Epithelial cell of proximal tubule (primary cell): ENCODE results near the gene HSPB9. TPM values are rescaled to one million over a fixed set of nuclear protein-coding genes. Genes with fewer than 3 reads are reported as not detected.

Experiments used
- DNase-seq: peaks from one replicate; pipeline ENCODE4 v3.0.0-alpha.2; 2011; ENCODE audit warnings: low read depth
- H3K4me3 ChIP-seq: 2 replicates; pipeline ENCODE4 v1.5.1; 2011; ENCODE audit warnings: low read depth, mild to moderate bottlenecking, low read length
- CTCF ChIP-seq: conservative IDR thresholded peaks from 2 replicates; pipeline ENCODE4 v1.5.1; 2012; ENCODE audit warnings: low read depth, mild to moderate bottlenecking, low read length
- total RNA-seq: library from RNA; depleted of rRNA; stranded (reverse); fragments of >200 nt; gene quantifications from 2 replicates; pipeline ENCODE4 v1.2.3, GENCODE V29; 2015

The HSPB9 gene
- total RNA-seq, 1 donor from 2014 or later, result not detected

DNA sequence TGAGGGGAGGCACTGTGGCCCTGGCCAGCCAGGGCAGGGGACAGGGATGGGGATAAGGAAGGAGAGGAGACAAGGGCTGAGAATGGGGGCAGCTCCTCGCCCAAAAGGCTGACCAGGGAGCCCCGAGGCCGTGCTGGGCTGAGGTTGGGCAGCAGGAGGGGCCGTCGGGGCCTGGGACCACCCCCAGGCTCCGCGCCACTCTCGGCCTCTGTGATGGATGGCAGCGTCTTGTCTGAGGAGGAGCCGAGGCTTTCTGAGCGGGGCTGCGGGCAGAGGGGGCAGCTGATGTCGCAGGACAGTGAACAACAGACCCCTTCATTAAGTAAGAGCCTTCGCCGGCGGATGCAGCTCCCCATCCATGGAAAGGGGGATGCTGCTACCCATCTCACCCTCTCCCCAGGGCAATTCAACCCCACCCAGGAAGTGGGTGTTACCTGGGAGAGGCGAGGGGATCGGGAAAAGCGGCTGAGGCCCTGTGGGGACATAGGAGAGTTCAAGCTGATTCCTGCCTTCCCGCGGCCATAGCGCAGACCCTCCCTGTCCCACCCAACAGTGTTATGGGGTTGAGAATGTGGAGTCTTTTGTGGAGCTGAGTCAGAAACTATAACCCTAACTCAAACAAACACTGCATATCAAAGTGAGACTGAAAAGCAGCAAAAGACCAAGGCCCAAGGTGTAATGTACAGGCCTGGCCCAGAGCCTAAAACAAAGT is 41.2 kb downstream of the HSPB9 start:
- no peak for TF ChIP-seq CTCF
- no peak for DNase-seq
- no peak overlapping the region for H3K4me3 ChIP-seq

- no peak for TF ChIP-seq CTCF
- no peak overlapping the region for H3K4me3 ChIP-seq
- DNase-seq, result no peak
Observed at GRCh38 chr17:42165751-42166150, 43.1 kb downstream of the HSPB9 start.

DNA sequence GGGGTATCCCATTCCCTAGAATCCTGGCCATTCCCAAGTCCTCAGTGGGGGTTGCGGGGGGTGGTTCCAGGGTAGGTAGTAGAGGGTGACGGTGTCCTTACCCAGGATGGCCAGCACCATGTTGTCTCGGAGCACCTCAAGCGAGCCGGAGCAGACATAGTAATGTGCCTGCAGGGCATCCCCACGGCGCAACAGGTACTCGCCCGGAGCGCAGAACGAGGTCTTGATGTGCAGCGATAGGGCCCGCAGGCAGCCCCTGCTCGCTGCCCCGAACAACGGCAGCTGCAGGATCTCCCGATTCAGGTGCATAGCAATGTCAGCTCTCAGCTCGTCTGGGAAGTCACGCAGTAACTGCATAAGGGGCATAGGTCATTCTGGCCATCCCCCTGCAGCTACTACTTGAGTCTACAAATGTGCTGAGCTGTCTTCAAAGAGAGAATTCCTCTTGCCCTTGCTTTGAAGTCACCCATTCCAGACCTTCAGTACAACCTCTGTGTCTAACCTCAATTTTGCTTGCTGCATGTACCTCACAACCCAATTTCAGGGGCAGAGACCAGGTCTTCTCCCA is 43.7 kb downstream of the HSPB9 start:
- H3K4me3 ChIP-seq, result no peak overlapping the region
- no peak for TF ChIP-seq CTCF
- no peak for DNase-seq

GRCh38 chr17:42167807-42168206 is 45.2 kb downstream of the HSPB9 start:
- no peak for DNase-seq
- no peak overlapping the region for H3K4me3 ChIP-seq
- TF ChIP-seq CTCF, result no peak

GRCh38 chr17:42169351-42169750 is 46.7 kb downstream of the HSPB9 start:
- DNase-seq, result no peak
- no peak overlapping the region for H3K4me3 ChIP-seq
- TF ChIP-seq CTCF, result no peak

DNA sequence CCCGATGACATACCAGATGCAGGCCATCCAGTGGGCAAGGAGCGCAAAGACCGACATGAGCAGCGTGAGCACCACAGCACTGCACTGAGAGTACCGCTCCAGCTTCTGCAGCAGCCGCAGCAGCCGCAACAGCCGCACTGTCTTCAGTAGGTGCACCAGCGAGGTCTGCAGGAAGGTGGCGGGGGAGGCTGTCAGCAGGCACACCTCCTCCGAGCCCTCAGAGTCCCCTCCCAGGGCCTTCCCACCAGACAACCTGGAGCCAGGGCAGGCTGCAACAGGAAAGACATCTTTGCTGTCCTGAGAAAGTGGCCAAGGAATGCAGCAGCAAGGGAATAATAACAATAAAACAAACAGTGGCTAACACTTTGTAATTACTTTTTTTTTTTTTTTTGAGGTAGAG is 49.2 kb downstream of the HSPB9 start:
- DNase-seq, result no peak
- no peak for TF ChIP-seq CTCF

More for the DNA sequence above, 49.2 kb downstream of the HSPB9 start:
- H3K4me3 ChIP-seq, result no peak overlapping the region

Other genes with a start within 250 kb of the HSPB9 start
- gene ACLY, start 203.9 kb upstream of the HSPB9 start, total RNA-seq, result 193 and 311 TPM in 2 replicates
- 0.23 and 0.29 TPM in 2 replicates for gene ODAD4, start 192.2 kb upstream of the HSPB9 start, total RNA-seq
- 69.8 and 75.9 TPM in 2 replicates for gene CNP, start 156.0 kb upstream of the HSPB9 start, total RNA-seq
- 57.6 and 66.8 TPM in 2 replicates for gene DNAJC7, start 105.4 kb upstream of the HSPB9 start, total RNA-seq
- 37.7 and 53.3 TPM in 2 replicates for gene NKIRAS2, start 102.7 kb upstream of the HSPB9 start, total RNA-seq
- 0.07 and 0.98 TPM in 2 replicates for gene C17orf113, start 72.2 kb upstream of the HSPB9 start, total RNA-seq
- gene ZNF385C, start 24.3 kb upstream of the HSPB9 start, total RNA-seq, result 0.07 TPM in 1 of 2 replicates, not detected in the other
- gene DHX58, start 10.1 kb upstream of the HSPB9 start, total RNA-seq, result 2.7 and 4.6 TPM in 2 replicates
- gene KAT2A, start 1.4 kb upstream of the HSPB9 start, total RNA-seq, result 13.1 and 18.6 TPM in 2 replicates
- 89.4 and 150 TPM in 2 replicates for gene RAB5C, start 32.2 kb downstream of the HSPB9 start, total RNA-seq
- gene KCNH4, start 58.3 kb downstream of the HSPB9 start, total RNA-seq, result not detected in 2 replicates
- not detected in 2 replicates for gene HCRT, start 62.6 kb downstream of the HSPB9 start, total RNA-seq
- gene GHDC, start 71.7 kb downstream of the HSPB9 start, total RNA-seq, result 15.7 and 17.4 TPM in 2 replicates
- 16.0 and 19.5 TPM in 2 replicates for gene STAT5B, start 153.6 kb downstream of the HSPB9 start, total RNA-seq
- gene STAT5A, start 165.7 kb downstream of the HSPB9 start, total RNA-seq, result 10.9 and 11.3 TPM in 2 replicates